Germinal center (tissue), 1 donor: ENCODE results near the gene ZDHHC17.
A peak's percentile ranks its signal among the peaks of the same experiment; 100 is the strongest.

Experiments used
- DNase-seq: peaks from one replicate; pipeline ENCODE4 v3.0.0; 2012; ENCODE audit warnings: mixed read lengths, low spot score

The ZDHHC17 gene

GRCh38 chr12:76878899-76879709, 115.2 kb downstream of the ZDHHC17 start, which contains the start of gene CSRP2:
Gene CSRP2, minus strand, starts transcription at chr12:76879019. Its CDS starts 12,759 bp downstream, at chr12:76866260.
- DNase-seq: peak; percentile 81

GRCh38 chr12:76879710-76880518, 116.0 kb downstream of the ZDHHC17 start:
- no peak for DNase-seq

DNA sequence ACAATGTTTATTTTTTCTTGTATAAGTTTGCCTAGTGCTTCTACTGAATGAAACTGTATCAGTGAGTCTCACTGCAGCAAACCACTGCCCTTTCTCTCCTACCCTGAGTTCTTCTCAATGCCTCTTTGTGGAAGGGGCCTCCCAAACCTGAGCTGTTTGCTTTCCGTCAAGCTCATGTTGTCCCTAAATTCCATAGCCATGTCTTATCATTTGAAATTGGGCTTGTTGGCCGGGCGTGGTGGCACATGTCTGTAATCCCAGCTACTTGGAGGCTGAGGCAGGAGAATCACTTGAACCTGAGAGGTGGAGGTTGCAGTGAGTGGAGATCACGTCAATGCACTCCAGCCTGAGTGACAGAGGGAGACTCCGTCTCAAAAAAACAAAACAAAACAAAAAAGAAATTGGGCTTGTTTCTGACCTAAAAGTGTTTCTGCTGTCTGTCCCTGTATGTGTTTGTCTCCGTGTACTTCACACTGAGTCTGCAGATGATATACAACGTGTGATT, 116.7 kb downstream of the ZDHHC17 start:
- no peak for DNase-seq

- no peak for DNase-seq
Observed at GRCh38 chr12:76881142-76881541, 117.2 kb downstream of the ZDHHC17 start.

DNA sequence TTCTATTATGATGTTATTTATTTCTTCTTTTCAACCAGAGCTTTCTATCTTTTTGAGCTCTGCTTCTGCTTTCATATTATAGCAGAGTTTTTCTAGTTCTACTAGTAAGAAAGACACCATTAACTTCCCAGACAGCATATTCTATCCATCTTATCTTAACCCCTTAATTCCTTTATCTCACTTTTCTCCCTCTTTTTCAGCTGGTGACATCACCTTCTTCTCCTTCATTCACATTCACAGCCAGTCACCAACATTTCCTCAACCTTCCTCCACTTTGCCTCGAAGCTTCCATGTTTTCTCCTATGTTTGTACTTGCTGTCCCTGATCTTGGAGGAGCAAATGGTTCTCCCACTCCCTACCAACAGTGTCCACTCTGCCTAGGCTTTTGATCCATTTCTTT, 118.5 kb downstream of the ZDHHC17 start:
- DNase-seq: no peak

GRCh38 chr12:76883151-76883550, 119.2 kb downstream of the ZDHHC17 start:
- no peak for DNase-seq

GRCh38 chr12:76883811-76884210, 119.9 kb downstream of the ZDHHC17 start:
- no peak for DNase-seq

GRCh38 chr12:76888775-76889174, 124.9 kb downstream of the ZDHHC17 start:
- no peak for DNase-seq

DNA sequence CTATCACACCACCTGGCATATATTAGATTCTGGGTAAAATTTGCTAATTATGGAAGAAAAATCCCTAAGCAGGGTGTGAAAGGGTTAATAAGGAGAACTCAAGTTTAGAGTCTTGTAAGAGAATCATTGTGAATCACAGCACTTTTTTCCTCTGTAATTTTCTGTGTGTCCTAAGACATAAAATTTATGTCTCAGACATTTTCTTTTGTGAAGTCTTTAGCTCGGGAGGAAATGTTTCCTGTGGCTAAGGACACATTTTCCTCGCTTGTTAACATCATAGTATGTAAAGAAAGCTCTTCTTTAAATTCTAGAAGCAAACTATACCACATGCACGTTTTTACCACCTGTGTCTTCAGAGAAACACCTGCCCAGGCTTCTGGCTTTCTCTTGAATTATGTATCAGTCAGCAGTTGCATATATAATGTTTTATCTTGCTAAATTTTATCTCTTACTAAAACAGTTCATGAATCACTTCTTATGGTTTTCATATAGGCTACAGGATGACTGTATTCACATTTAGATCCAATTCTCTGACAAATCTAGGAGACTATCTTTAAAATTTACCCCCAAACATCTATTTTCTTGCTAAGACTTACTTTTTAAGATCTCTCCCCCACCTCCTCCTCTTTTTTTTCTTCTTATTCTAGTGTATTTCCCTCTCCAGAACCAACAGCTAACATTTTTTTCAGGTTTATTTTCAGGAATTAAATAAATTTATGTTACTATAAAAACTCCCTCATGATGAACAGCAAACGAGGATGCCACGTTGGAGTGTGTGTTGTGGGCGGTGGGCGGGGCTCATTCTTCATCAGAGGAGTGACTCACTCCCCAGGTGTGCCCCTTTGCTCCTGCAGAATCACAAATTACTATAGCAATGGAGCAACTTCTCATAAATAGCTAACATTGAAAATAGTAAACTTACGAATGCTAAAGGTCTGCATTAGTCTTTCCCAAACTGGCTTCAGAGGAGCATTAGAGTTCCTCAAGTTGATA, 126.5 kb downstream of the ZDHHC17 start:
- no peak for DNase-seq

GRCh38 chr12:76891609-76892008, 127.7 kb downstream of the ZDHHC17 start:
- no peak for DNase-seq

- no peak for DNase-seq
Observed at GRCh38 chr12:76895796-76896195, 131.9 kb downstream of the ZDHHC17 start.

GRCh38 chr12:76896274-76896673, 132.4 kb downstream of the ZDHHC17 start:
- no peak for DNase-seq

GRCh38 chr12:76898442-76898841, 134.5 kb downstream of the ZDHHC17 start:
- DNase-seq: no peak

DNA sequence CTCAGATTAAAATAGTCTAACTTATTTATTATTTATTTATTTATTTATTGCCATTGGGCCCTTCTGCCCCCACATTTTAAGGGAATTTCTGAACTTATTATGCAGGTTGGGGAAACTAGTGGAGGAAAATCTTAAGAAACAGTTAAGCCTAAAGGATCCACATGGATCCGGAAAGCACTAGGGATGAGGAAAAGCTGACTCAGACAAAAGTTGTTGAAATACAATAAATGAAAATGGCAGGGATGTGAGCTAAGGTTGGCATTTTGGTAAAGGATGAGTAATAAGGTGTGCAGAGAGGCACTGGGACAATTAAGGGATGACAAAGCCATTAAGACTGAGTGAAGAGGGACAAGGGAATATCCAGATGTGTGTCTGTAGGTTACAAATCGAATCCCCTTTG, 135.6 kb downstream of the ZDHHC17 start:
- DNase-seq: no peak

DNA sequence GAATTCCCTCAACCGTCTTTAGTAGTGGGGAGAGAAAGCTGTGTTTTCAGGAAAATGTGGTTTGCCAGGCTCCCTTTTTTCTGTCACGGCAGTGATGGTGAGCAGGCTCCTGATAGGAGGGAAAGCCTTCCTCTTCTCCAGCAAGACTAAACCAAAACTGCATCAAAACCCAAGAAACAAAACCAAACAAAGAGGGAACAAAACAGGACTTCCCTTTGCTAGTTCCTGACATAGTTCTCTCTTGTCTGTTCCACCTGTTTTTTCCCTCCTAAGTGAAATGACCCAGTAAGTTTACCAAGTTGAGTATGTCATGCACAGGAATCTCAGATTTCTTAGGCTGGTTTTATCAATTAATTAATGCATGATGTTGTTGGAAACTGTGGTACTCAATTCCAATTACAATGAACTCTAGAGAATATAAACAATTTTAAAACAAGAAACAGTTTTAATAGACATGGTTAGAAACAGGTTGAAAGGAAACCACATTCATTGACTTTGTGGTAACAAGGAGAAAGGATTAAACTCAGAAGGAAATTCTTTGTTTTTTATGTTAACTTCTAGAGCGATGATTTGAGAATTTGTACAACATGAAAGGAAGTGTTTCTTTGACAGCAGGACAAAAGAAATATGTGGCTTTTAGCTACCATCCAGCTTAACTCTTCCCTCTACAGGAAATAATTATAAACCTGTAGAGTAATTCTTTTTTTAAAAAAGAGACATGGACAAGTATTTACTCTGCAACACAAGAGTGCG, 137.9 kb downstream of the ZDHHC17 start:
- DNase-seq: no peak
